ENCODE data around the gene DCAF17. TPM values are rescaled to one million over a fixed set of nuclear protein-coding genes. Genes with fewer than 3 reads are reported as not detected.
A peak's percentile ranks its signal among the peaks of the same experiment; 100 is the strongest.

DCAF17 gene
- total RNA-seq, 1 experiment from 2014 or later = 20.8 TPM

GRCh38 chr2:171531291-171531690 is 97.3 kb downstream of the DCAF17 start:
- peak overlapping the region; percentile 51 for H3K27ac Mint-ChIP-seq (ENCODE audit: low read depth, unreplicated experiment)
- peaks cover 7% of the 10 kb centered on the region for H3K36me3 Mint-ChIP-seq (ENCODE audit: insufficient read depth, unreplicated experiment)
- ChIA-PET CTCF (interaction anchor here (0.6 to 1.2 kb wide), 2 partner anchors 11 to 52 kb away, joined by 3 to 5 read pairs; no protein-coding TSS in a partner anchor), POLR2A (interaction anchor here (0.6 to 2.0 kb wide), 5 partner anchors 8 to 100 kb away, joined by 4 to 5 read pairs (median 5); partner anchors contain the start of gene CYBRD1)
- peaks cover 15% of the 10 kb centered on the region for H3K9me3 Mint-ChIP-seq (ENCODE audit: unreplicated experiment)
- H3K4me3 Mint-ChIP-seq (ENCODE audit: unreplicated experiment) = no peak overlapping the region
- intact Hi-C loops (cut with micrococcal nuclease) = no loop called here
- peaks cover 6% of the 10 kb centered on the region for H3K4me1 Mint-ChIP-seq (ENCODE audit: insufficient read depth, unreplicated experiment)
- no peaks in the 10 kb centered on the region for H3K27me3 Mint-ChIP-seq (ENCODE audit: insufficient read depth, unreplicated experiment)
- DNase-seq (ENCODE audit: unreplicated experiment) = peak; percentile 68
- TF ChIP-seq CTCF (IDR thresholded peaks at IDR 0.05; ENCODE audit: unreplicated experiment) = no peak
- no TSS peak for BruUV-seq (replicated peaks)

GRCh38 chr2:171531836-171532450 is 97.9 kb downstream of the DCAF17 start:
- peak overlapping the region; percentile 51 for H3K27ac Mint-ChIP-seq (ENCODE audit: low read depth, unreplicated experiment)
- CTCF ChIA-PET = interaction anchor here (0.6 to 1.2 kb wide), 3 partner anchors 10 to 52 kb away, joined by 3 to 5 read pairs (median 4); partner anchors contain the start of gene CYBRD1
- H3K27me3 Mint-ChIP-seq (ENCODE audit: insufficient read depth, unreplicated experiment) = no peaks in the 10 kb centered on the region
- POLR2A ChIA-PET = interaction anchor here (1.2 to 2.0 kb wide), 3 partner anchors 8 to 16 kb away, joined by 4 to 5 read pairs (median 5); no protein-coding TSS in a partner anchor
- H3K9me3 Mint-ChIP-seq (ENCODE audit: unreplicated experiment) = peaks cover 15% of the 10 kb centered on the region
- BruUV-seq (replicated peaks) = no TSS peak
- no peak for TF ChIP-seq CTCF (IDR thresholded peaks at IDR 0.05; ENCODE audit: unreplicated experiment)
- peaks cover 7% of the 10 kb centered on the region for H3K36me3 Mint-ChIP-seq (ENCODE audit: insufficient read depth, unreplicated experiment)
- intact Hi-C loops (cut with micrococcal nuclease) = no loop called here
- H3K4me3 Mint-ChIP-seq (ENCODE audit: unreplicated experiment) = no peak overlapping the region
- peaks cover 6% of the 10 kb centered on the region for H3K4me1 Mint-ChIP-seq (ENCODE audit: insufficient read depth, unreplicated experiment)
- no peak for DNase-seq (ENCODE audit: unreplicated experiment)

- no peak overlapping the region for H3K27ac Mint-ChIP-seq (ENCODE audit: low read depth, unreplicated experiment)
- no peak for DNase-seq (ENCODE audit: unreplicated experiment)
- intact Hi-C loops (cut with micrococcal nuclease) = no loop called here
- CTCF ChIA-PET = no interaction called here
- no peak for TF ChIP-seq CTCF (IDR thresholded peaks at IDR 0.05; ENCODE audit: unreplicated experiment)
- POLR2A ChIA-PET = interaction anchor here (1.9 kb wide), 1 partner anchor 10 kb away, joined by 4 read pairs; no protein-coding TSS in a partner anchor
- H3K4me3 Mint-ChIP-seq (ENCODE audit: unreplicated experiment) = no peak overlapping the region
- H3K36me3 Mint-ChIP-seq (ENCODE audit: insufficient read depth, unreplicated experiment) = peaks cover 7% of the 10 kb centered on the region
- H3K9me3 Mint-ChIP-seq (ENCODE audit: unreplicated experiment) = peaks cover 13% of the 10 kb centered on the region
- H3K27me3 Mint-ChIP-seq (ENCODE audit: insufficient read depth, unreplicated experiment) = no peaks in the 10 kb centered on the region
- H3K4me1 Mint-ChIP-seq (ENCODE audit: insufficient read depth, unreplicated experiment) = peaks cover 6% of the 10 kb centered on the region
- no TSS peak for BruUV-seq (replicated peaks)
These were observed 99.3 kb downstream of the DCAF17 start for GRCh38 chr2:171533331-171533730.

Other genes starting within 250 kb of the DCAF17 start
- 28.4 and 55.1 TPM in 2 replicates for gene METTL8, start 236 bp upstream of the DCAF17 start, total RNA-seq (2022)
- gene CYBRD1, start 88.2 kb downstream of the DCAF17 start, total RNA-seq (2022) = 8.9 and 15.8 TPM in 2 replicates